Suprapubic skin (tissue), 4 donors: ENCODE data around the gene INPP4B. TPM values are rescaled to one million over a fixed set of nuclear protein-coding genes. Genes with fewer than 3 reads are reported as not detected.

Source experiments
- DNase-seq, 2 donors: peaks; one replicate each; pipeline ENCODE4 v3.0.0-alpha.2; 2019; ENCODE audit warnings: low spot score in 2 of 2
- H3K27ac ChIP-seq: fragments of 200-600 bp; sonication (generic); one replicate; pipeline ENCODE4 v1.5.1; 2019
- H3K27me3 ChIP-seq: fragments of 200-600 bp; sonication (generic); one replicate; pipeline ENCODE4 v1.5.1; 2019
- H3K36me3 ChIP-seq: fragments of 200-600 bp; sonication (generic); one replicate; pipeline ENCODE4 v1.5.1; 2019
- H3K4me1 ChIP-seq: fragments of 200-600 bp; sonication (generic); one replicate; pipeline ENCODE4 v1.5.1; 2019
- H3K4me3 ChIP-seq: fragments of 200-600 bp; sonication (generic); one replicate; pipeline ENCODE4 v1.5.1; 2019; ENCODE audit warnings: mild to moderate bottlenecking
- H3K9me3 ChIP-seq: fragments of 200-600 bp; sonication (generic); one replicate; pipeline ENCODE4 v1.5.1; 2019
- CTCF ChIP-seq, 2 donors: fragments of 200-600 bp in 1 of 2; fragments of 450-650 bp in 1 of 2; sonication (generic) in 1 of 2; IDR thresholded peaks; one replicate each; pipeline ENCODE4 v1.5.1; 2016 to 2019; ENCODE audit warnings: antibody characterized with exemption in 2 of 2, mild to moderate bottlenecking in 1 of 2, moderate library complexity in 1 of 2
- EP300 ChIP-seq: sonication (generic); formaldehyde crosslinking; IDR thresholded peaks from one replicate; pipeline ENCODE4 v1.6.1; 2017; ENCODE audit warnings: antibody characterized with exemption
- POLR2A ChIP-seq, 2 donors: fragments of 450-650 bp; IDR thresholded peaks; one replicate each; pipeline ENCODE4 v1.6.1; 2017; ENCODE audit warnings: antibody characterized with exemption in 2 of 2, mild to moderate bottlenecking in 2 of 2, moderate library complexity in 2 of 2
- POLR2AphosphoS5 ChIP-seq, 3 donors: sonication (generic); formaldehyde crosslinking; IDR thresholded peaks; one replicate each; pipeline ENCODE4 v1.6.1; 2017; ENCODE audit warnings: antibody characterized with exemption in 3 of 3
- WGBS: methylation state at CpG from one replicate; pipeline ENCODE4 v1.1.5; 2018; 5-methylcytosine and 5-hydroxymethylcytosine counted together
- total RNA-seq, 4 donors: library from RNA; depleted of rRNA; stranded (reverse); fragments of >200 nt; gene quantifications; one replicate each; pipeline ENCODE4 v1.1.0, GENCODE V29; 2016

INPP4B gene
- total RNA-seq, 4 donors from 2014 or later = 12.4 to 27.4 (median 17.4) TPM

- no peaks in the 10 kb centered on the region for H3K27me3 ChIP-seq
These were observed 810.5 kb downstream of the INPP4B start for GRCh38 chr4:142035566-142035965.

GRCh38 chr4:142034101-142034500 lies 812.0 kb downstream of the INPP4B start:
- DNase-seq = no peak
- Histone ChIP-seq H3K4me3 (no peak overlapping the region), H3K27me3 (no peaks in the 10 kb centered on the region), H3K27ac (no peak overlapping the region), H3K4me1 (no peaks in the 10 kb centered on the region), H3K9me3 (no peaks in the 10 kb centered on the region), H3K36me3 (no peaks in the 10 kb centered on the region)
- 92% methylated on average over 3 of the region's 3 CpGs for WGBS
- TF ChIP-seq CTCF (IDR thresholded peaks at IDR 0.05) (no peak), POLR2AphosphoS5 (IDR thresholded peaks at IDR 0.05) (no peak), POLR2A (IDR thresholded peaks at IDR 0.05) (no peak), EP300 (no peak)

More at GRCh38 chr4:142035566-142035965, 810.5 kb downstream of the INPP4B start:
- no peak for DNase-seq
- no peak for TF ChIP-seq POLR2A (IDR thresholded peaks at IDR 0.05)
- TF ChIP-seq EP300 = no peak
- TF ChIP-seq POLR2AphosphoS5 (IDR thresholded peaks at IDR 0.05) = no peak
- no peak for TF ChIP-seq CTCF (IDR thresholded peaks at IDR 0.05)
- Histone ChIP-seq H3K9me3 (no peaks in the 10 kb centered on the region), H3K4me3 (no peak overlapping the region), H3K36me3 (no peaks in the 10 kb centered on the region), H3K4me1 (no peaks in the 10 kb centered on the region), H3K27ac (no peak overlapping the region)

GRCh38 chr4:142030010-142030409 lies 816.1 kb downstream of the INPP4B start:
- Histone ChIP-seq H3K36me3 (no peaks in the 10 kb centered on the region), H3K27ac (no peak overlapping the region), H3K27me3 (no peaks in the 10 kb centered on the region), H3K4me1 (no peaks in the 10 kb centered on the region), H3K4me3 (no peak overlapping the region), H3K9me3 (no peaks in the 10 kb centered on the region)
- DNase-seq = no peak
- 86% methylated on average over 4 of the region's 4 CpGs for WGBS
- TF ChIP-seq CTCF (IDR thresholded peaks at IDR 0.05) (no peak), EP300 (no peak), POLR2A (IDR thresholded peaks at IDR 0.05) (no peak), POLR2AphosphoS5 (IDR thresholded peaks at IDR 0.05) (no peak)

GRCh38 chr4:142021761-142022160 lies 824.3 kb downstream of the INPP4B start:
- TF ChIP-seq POLR2A (IDR thresholded peaks at IDR 0.05) (no peak), POLR2AphosphoS5 (IDR thresholded peaks at IDR 0.05) (no peak), EP300 (no peak), CTCF (IDR thresholded peaks at IDR 0.05) (no peak)
- DNase-seq = no peak
- no peaks in the 10 kb centered on the region for H3K36me3 ChIP-seq
- H3K4me3 ChIP-seq = no peak overlapping the region
- no peak overlapping the region for H3K27ac ChIP-seq
- 87% methylated on average over 2 of the region's 2 CpGs for WGBS
- no peaks in the 10 kb centered on the region for H3K27me3 ChIP-seq
- H3K9me3 ChIP-seq = no peaks in the 10 kb centered on the region
- no peaks in the 10 kb centered on the region for H3K4me1 ChIP-seq

GRCh38 chr4:142021181-142021580 lies 824.9 kb downstream of the INPP4B start:
- no peak for TF ChIP-seq CTCF (IDR thresholded peaks at IDR 0.05)
- no peak for TF ChIP-seq EP300
- TF ChIP-seq POLR2A (IDR thresholded peaks at IDR 0.05) = no peak
- H3K9me3 ChIP-seq = no peaks in the 10 kb centered on the region
- H3K4me1 ChIP-seq = no peaks in the 10 kb centered on the region
- no peak overlapping the region for H3K27ac ChIP-seq
- no peak overlapping the region for H3K4me3 ChIP-seq
- DNase-seq = no peak
- no peaks in the 10 kb centered on the region for H3K36me3 ChIP-seq
- WGBS = 100% methylated on average over 1 of the region's 1 CpG
- H3K27me3 ChIP-seq = no peaks in the 10 kb centered on the region
